ENCODE data around the gene RPL26.
"Not testable (repeated sequence)": the region's sequence is repeated elsewhere in the genome, so short reads cannot be mapped to it uniquely, and the experiment has no call there.

RPL26 gene

DNA sequence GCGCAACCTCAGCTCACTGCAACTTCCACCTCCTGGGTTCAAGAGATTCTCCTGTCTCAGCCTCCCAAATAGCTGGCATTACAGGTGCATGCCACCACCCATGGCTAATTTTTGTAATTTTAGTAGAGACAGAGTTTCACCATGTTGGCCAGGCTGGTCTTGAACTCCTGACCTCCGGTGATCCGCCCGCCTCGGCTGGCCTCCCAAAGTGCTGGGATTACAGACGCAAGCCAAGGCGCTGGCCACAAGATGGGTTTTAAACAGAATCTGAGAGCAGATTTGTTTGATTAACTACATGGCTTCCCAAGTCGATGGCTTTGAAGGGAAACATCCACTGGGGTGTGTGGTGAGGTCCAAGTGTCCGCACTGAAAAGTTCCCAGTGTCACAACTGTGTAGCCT, 11.5 kb upstream of the RPL26 start:
- not testable (repeated sequence) for DNase-seq (ENCODE audit: low spot score)

DNA sequence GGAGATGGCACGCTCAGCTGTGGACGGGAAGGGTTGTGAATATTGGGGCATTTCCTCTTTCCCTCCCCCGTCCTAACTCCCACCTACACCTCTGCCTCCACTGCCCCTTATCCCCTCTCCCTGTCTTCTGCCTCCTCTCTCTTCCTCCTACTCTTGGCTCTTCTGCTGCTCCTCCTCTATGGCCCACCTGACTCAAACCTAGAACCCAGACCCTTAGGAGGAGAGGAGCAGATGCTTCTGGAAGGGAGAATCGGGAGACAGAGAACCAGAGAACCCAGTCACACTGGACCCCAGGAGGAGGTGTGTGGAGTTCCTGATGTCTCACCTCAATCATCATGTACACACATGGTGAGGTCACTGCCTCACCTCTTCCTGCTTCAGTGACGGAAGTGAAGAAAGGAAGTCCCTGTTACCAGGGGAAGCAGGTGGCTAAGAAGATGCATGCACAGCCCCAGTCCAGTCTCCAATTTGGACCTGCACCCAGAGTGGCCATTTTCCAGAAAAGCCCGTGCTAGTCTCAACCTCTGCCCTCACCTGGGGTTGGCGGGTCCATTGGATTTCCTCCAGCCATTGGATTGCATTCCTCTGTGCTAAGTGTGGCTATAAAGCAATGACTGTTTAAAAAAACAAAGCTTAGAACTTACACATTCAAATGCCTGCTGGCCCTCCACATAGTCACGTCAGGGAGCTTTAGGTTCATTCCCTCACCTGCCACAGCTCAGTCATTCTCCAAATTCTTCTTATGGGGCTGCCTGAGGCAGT, 10.7 kb upstream of the RPL26 start:
- DNase-seq (ENCODE audit: low spot score) = no peak

DNA sequence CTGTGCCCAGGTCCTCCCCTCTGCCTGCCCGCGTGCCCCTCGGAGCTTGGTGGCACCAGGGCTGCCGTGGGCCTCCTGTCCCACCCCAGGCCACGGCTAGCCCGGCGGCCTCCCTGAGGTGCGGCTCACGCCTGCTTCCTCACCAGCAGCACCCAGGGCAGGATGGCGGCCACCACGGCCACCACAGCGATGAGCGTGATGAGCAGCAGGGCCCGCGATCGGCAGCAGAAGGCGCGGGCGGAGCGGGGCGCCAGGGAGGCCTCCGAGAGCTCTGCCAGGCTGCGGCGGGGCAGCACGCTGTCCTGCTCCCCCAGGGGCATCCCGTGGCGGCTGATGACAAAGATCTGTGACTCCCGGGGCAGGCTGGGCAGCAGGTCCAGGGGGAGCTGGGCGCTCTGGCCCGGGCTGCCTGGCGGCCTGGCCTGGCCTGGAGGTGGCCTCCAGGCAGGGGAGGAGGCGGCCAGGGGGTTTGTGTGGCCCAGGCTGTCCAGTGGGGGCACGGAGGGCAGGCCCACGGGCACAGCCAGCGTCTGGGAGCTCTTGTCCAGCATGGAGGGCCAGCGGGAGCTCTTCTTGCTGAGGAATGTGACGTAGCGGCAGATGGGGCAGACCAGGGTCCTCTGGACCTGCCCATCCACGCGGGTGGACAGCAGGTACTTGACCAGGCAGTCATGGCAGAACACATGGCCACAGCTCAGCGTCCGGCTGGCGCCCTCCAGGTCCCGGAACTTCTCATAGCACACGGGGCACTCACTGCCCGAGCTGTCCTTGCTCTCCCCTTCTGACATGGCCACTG, 9.9 kb upstream of the RPL26 start:
- DNase-seq (ENCODE audit: low spot score) = no peak

DNA sequence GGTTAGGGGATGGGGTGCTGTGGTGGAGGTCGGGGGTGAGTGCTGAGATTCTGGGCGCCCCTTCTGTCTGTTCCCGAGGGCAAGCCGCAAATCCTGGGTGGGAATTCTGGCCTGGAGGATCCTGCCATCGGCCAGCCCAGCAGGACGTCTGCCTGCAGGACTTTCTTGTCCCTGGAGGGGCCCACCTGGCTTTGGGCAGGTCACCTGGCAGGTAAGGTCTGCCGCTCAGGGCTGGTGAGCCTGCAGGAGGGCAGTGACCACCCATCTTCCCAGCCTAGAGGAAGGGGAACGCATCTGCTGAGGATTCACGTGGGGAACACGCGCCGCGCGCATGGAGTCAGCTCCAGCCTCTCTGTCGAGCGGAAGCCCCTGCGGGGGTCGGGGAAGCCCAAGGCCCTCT, 9.3 kb upstream of the RPL26 start:
- no peak for DNase-seq (ENCODE audit: low spot score)

- DNase-seq (ENCODE audit: low spot score) = no peak
Observed at GRCh38 chr17:8391711-8392110, 8.7 kb upstream of the RPL26 start.

DNA sequence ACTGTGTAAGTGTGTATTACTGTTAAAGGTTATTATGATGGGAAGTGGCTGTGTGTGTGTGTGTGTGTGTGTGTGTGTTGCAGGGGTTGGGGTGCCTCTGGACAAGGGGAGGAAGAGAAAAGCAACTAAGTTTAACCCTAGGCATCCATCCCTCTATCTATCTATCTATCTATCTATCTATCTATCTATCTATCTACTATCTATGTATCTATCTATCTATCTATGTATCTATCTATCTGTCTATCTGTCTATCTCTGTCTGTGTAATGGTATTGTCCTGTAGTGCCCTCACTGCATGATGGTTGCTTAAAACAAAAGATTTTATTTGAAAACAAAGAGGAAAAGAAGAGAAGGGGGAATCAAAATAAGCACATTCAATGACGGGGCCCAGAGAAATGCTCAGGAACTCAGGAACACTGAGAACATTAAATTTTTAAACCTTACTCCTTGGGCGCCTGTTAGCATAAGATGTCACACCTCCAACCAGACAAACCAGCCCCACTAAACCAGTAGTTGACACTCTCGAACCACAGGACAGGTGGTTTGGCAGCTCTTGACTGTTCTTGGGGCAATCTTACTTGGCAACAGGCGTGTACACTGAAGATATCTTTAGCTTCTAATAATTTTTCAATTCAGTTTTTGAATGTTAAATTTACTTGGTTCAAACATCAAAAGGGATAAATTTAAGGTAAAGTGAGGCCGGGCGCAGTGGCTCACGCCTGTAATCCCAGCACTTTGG, 5.1 kb upstream of the RPL26 start:
- no peak for DNase-seq (ENCODE audit: low spot score)

- no peak for DNase-seq (ENCODE audit: low spot score)
Observed at GRCh38 chr17:8386841-8387240, 3.8 kb upstream of the RPL26 start.

GRCh38 chr17:8384801-8385378, 1.9 kb upstream of the RPL26 start:
- DNase-seq (ENCODE audit: low spot score) = no peak

DNA sequence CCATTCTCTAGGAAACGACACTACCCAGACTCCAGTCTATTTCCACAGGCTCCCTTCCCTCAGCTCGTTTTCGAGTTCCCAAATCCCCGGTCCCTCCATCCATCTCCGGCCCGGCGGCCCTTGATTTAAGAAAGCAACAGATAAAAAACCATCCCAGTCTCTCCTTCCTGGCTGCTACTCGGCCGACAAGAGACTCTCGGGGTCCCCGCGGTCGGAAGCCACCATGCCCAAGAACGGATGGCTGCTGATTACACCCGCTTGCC, 182 bp downstream of the RPL26 start:
- DNase-seq (ENCODE audit: low spot score) = no peak

- no peak for DNase-seq (ENCODE audit: low spot score)
Observed at GRCh38 chr17:8382052-8382879, 727 bp downstream of the RPL26 start.

DNA sequence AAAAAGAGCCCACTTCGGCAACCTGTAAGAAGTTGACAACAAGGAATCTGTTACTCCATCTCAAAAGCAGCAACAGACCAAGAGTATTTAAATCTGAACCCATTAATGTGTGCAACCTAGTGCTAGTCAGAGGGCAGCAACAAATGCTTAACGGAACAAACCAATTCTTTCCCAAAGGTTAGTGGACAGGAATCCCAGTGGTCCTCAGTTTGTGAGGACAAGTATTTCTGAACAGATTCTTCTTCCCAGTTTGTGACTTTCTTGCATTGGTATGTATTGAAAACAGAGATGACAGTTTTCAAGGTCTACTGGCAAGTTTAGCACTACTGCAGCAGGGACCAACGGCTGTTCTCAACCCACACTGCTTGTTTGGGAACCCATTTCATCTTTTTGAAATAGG, 2.9 kb downstream of the RPL26 start:
- DNase-seq (ENCODE audit: low spot score) = no peak

- not testable (repeated sequence) for DNase-seq (ENCODE audit: low spot score)
Observed at GRCh38 chr17:8378117-8378516, 4.9 kb downstream of the RPL26 start.

DNA sequence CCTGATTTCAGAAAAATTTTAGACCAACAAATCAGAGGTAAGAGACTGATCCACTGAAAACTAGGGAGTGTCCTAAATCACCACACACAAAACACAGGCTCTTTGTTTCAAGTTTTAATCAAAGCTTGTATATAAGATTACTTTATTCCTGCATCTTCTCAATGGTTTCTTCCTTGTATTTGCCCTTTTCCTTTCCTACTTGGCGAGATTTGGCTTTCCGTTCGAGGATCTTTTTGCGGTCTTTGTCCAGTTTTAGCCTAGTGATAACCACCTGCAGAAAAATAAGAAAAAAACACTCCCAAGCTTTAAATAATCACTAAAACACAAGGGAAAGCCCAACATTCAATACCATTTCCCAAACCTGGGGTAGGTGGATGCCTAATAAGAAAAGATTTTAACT, 5.6 kb downstream of the RPL26 start:
- no peak for DNase-seq (ENCODE audit: low spot score)

DNA sequence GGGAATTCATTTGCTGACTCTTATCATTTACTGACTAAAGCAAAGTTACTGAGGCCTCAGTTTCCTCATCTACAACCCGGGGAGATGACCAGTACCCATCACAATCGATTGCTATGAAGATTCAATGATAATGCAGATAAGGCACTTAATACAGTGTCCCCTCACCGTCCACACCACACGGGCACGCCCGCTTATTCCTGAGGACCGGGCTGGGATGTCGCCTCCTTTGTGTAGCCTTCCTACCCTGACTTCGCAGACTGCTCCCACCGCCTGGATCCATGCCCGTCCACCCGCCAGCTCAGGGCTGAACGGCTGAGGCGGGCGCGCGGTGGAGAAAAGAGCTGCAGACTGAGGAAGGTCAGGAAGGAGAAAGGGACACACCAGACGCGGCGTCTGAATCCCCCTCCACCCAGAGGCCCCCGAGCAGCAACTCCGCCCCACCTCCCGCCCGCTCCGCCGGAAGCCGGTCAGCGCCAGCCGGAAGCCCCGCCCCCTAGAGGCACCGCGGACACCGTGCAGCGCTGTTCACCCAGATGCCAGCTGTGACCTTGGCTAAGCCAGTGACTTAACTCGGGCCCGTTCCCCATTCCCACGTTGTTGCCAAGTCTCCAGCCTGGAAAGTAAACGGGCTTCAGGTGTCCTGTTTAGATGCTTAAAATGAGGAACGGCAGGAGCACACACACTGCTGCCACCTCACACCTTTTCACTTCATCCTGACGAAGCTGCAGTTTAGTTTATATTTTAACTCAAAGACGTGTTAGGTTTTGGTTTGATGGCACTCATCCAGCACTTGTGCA, 6.5 kb downstream of the RPL26 start, which contains the start of gene KRABD2:
TSS of gene KRABD2 (minus strand) at position 434 of the 797 bp plus-strand sequence.
- DNase-seq (ENCODE audit: low spot score) = peak; percentile 93

DNA sequence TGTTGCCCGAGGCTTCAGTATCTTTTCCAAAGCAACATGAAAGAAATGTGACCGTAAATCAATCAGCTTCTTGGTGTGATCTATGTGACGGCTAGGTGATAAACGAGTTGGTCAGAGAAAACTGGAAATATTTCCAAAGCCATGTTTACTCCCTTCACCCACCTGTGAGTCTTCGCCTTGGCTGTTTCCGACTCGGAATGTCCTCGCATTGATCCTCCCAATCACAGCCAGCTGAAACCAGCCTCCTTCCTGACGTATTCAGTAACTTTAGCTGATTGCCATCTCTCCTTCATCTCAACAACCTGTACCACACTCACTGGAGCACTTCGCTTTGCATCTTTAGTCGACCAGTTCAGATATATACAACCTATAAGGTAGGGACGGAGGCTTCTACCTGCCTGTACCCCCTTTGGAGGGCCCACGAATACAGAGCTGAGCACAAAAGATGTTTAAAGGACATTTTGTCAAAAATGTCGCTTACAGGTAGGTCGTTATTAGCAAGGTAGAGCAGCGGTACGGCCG, 7.2 kb downstream of the RPL26 start:
- DNase-seq (ENCODE audit: low spot score) = no peak

DNA sequence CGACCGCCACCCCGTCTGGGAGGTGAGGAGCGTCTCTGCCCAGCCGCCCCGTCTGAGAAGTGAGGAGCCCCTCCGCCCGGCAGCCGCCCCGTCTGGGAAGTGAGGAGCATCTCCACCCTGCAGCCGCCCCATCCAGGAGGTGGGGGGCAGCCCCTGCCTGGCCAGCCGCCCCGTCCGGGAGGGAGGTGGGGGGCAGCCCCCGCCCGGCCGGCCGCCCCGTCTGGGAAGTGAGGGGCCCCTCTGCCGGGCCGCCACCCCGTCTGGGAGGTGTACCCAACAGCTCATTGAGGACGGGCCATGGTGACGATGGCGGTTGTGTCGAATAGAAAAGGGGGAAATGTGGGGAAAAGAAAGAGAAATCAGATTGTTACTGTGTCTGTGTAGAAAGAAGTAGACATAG, 9.1 kb downstream of the RPL26 start:
- DNase-seq (ENCODE audit: low spot score) = not testable (repeated sequence)

DNA sequence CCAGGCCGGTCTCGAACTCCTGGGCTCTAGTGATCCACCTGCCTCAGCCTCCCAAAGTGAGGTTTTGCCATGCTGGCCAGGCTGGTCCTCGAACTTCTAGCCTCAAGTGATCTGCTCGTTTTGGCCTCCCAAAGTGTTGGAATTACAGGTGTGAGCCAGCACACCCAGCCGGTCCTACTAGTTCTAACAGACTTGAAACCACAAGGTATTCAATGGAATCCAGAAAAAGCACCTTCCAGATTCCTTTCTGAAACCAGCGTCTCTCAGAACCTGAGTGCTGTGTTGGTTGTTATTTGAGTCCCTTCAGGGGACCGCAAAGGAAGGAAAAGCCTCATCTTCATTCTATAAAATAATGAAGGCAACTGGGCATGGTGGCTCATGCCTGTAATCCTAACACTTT, 10.6 kb downstream of the RPL26 start:
- DNase-seq (ENCODE audit: low spot score) = no peak

DNA sequence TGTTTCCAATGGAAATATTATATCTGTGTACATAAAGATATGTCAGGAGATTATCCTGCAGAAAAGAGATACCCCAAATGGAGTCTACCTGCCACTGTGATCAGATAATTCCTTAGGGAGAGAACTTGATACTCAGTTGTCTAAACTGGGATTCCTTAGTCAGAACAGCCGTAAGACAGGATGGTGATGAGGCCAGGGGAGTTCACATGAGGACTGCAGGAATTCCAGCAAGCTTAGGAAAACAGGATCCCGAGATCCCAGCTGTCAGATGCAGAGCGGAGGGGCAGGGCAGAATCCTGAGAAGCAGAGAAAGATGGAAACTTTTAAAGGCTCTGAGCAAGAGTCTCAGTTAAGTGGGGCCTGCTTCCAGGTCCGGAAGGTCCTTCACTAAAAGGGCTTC, 11.2 kb downstream of the RPL26 start:
- no peak for DNase-seq (ENCODE audit: low spot score)

DNA sequence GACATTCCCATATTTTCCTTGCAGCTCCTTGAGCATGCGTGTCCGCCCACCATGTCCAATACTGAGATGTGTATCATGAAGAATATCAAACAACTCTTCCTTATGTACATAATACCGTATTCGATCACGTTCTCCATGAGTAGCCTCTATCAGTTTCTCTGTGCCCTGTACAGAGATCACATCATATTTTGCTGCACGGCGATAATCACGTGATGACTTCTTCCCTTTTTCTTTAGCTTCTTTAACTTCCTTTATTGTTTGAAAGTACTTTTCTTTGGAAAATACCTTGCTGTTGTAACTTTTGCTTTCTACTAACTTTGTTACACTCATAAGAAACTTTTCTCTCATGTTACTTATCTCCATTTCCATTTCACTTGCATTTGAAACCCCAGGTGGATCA, 13.0 kb downstream of the RPL26 start:
- no peak for DNase-seq (ENCODE audit: low spot score)

GRCh38 chr17:8368193-8368592, 14.8 kb downstream of the RPL26 start:
- DNase-seq (ENCODE audit: low spot score) = no peak

- DNase-seq (ENCODE audit: low spot score) = no peak
Observed at GRCh38 chr17:8366231-8366630, 16.8 kb downstream of the RPL26 start.
